NK-92 (cell line): ENCODE results near the gene ABCA13.
"Not testable (repeated sequence)": the region's sequence is repeated elsewhere in the genome, so short reads cannot be mapped to it uniquely, and the experiment has no call there.

Experiments used
- DNase-seq: peaks from one replicate; lab custom pipeline; 2025; ENCODE audit not compliant: unreplicated experiment; lab: John Stamatoyannopoulos, UW

The ABCA13 gene, protein sequence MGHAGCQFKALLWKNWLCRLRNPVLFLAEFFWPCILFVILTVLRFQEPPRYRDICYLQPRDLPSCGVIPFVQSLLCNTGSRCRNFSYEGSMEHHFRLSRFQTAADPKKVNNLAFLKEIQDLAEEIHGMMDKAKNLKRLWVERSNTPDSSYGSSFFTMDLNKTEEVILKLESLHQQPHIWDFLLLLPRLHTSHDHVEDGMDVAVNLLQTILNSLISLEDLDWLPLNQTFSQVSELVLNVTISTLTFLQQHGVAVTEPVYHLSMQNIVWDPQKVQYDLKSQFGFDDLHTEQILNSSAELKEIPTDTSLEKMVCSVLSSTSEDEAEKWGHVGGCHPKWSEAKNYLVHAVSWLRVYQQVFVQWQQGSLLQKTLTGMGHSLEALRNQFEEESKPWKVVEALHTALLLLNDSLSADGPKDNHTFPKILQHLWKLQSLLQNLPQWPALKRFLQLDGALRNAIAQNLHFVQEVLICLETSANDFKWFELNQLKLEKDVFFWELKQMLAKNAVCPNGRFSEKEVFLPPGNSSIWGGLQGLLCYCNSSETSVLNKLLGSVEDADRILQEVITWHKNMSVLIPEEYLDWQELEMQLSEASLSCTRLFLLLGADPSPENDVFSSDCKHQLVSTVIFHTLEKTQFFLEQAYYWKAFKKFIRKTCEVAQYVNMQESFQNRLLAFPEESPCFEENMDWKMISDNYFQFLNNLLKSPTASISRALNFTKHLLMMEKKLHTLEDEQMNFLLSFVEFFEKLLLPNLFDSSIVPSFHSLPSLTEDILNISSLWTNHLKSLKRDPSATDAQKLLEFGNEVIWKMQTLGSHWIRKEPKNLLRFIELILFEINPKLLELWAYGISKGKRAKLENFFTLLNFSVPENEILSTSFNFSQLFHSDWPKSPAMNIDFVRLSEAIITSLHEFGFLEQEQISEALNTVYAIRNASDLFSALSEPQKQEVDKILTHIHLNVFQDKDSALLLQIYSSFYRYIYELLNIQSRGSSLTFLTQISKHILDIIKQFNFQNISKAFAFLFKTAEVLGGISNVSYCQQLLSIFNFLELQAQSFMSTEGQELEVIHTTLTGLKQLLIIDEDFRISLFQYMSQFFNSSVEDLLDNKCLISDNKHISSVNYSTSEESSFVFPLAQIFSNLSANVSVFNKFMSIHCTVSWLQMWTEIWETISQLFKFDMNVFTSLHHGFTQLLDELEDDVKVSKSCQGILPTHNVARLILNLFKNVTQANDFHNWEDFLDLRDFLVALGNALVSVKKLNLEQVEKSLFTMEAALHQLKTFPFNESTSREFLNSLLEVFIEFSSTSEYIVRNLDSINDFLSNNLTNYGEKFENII (N-terminal part only)

DNA sequence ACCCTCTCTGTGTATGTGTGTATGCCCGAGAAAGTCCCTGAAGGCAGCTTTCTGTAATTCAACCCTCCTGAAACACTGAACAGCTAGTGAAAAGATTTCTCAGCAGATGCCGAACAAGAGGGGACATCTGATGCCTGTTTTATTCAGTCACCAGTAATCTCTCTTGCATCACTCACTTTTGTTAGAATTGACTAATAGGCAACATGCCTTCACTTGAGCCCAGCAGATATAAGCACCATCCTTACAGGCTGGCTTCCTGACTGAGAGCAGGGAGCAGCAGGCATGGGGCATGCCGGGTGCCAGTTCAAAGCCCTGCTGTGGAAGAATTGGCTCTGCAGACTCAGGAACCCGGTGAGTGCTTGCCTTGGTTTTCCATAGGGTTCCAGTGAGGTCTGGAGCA is at the start of gene ABCA13:
TSS of gene ABCA13 (plus strand) at position 257 of the 400 bp plus-strand sequence. CDS start at position 283, 26 bp downstream.
- no peak for DNase-seq

GRCh38 chr7:48126037-48126436 is 45.2 kb upstream of the ABCA13 start:
- DNase-seq, result no peak

- no peak for DNase-seq
These were observed 40.6 kb upstream of the ABCA13 start for GRCh38 chr7:48130658-48131108.

DNA sequence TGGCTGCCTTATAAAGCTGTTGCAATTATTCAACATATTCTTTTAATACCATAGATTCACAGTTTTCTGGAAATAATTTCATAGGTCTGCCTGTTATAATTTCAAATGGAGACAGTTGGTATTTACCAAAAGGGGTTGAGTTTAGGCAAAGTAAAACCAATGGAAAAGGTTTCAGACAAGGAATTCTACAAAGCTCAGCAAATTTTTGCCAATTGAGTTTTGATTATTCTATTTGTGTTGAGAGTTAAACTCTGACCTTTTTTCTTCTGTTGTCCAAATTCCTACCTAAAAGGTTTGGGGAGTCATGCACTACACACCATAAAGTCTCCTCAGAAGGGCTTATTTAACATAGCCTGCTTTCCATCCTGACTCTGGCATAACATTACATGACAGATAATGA is 38.5 kb upstream of the ABCA13 start:
- DNase-seq, result no peak

GRCh38 chr7:48139459-48139858 is 31.8 kb upstream of the ABCA13 start:
- no peak for DNase-seq

- DNase-seq, result no peak
These were observed 31.1 kb upstream of the ABCA13 start for GRCh38 chr7:48140001-48140681.

DNA sequence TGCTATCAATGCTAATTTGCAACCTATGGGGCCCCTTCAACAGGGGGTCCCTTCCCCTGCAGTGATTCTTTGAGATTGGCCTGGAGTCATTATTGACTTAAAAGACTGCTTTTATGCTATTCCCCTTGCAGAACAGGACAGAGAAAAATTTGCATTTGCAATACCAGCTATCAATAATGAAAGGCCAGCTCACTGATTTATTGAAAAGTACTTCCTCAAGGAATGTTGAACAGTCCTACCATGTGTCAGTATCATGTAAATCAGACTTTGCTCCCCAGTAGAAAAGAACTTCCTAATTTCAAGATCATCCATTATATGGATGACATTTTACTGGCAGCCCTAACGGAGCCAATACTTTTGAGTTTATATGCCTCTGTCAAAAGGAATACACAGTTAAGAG is 29.7 kb upstream of the ABCA13 start:
- no peak for DNase-seq

DNA sequence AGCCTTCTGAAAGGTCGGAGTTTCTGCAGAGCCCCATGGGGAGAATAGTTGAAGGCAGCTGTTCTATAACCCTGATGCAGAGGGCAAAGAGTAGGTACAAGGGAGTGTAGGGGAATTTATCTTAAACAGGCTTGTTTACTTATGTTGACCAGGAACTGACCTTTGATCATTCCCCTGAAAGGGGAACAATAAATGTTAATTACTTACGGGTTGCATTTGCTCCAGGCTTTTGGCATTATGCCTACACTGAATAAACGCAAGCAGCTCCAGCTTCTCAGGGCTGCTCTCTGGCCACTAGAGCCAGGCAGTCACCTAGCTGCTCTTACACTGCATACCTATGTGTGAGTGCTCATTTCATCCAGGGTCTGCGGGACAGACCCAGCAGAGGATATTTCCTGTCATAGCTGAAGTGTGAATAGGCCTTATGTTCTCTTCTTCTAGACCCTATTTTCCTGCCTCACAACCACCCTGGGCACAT is 26.9 kb upstream of the ABCA13 start:
- no peak for DNase-seq

- no peak for DNase-seq
These were observed 24.1 kb upstream of the ABCA13 start for GRCh38 chr7:48147078-48147591.

DNA sequence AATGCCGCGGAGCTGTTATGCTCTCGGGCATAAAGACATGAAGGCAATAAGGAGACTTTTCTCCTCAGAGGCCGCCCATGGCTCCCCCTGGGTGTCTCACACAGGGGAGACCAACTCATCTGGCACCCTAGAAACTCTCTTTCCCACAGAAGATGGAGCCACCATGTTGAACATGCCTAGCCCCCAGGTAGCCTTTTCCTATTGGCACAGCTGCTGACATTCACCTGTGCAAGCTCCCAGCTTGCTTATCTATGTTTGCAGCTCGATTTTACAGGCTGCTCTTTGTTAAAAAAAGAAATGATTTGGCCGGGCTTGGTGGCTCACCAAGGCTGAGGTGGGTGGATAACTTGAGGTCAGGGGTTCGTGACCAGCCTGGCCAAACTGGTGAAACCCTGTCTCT is 23.6 kb upstream of the ABCA13 start:
- not testable (repeated sequence) for DNase-seq

GRCh38 chr7:48148311-48148710 is 22.9 kb upstream of the ABCA13 start:
- DNase-seq, result no peak

DNA sequence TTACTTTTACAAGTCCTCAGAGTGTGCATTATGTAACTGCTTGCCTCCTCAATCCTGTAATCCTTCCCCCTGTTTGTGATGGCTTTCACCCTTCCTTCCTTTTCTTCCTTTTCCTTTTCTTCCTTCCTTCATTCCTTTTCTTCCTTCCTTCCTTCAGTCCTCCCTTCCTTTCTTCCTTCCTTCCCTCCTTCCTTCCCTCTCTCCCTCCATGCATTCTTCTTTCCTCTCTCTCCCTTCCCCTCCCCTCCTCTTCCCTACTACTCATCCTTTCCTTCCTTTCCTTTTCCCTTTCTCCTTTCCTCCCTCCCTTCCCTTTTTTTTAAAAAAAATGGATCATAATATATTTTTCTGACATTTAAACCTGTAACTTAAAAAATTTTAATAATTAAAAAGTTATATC is 22.2 kb upstream of the ABCA13 start:
- no peak for DNase-seq

GRCh38 chr7:48150086-48150485 is 21.2 kb upstream of the ABCA13 start:
- DNase-seq, result no peak

DNA sequence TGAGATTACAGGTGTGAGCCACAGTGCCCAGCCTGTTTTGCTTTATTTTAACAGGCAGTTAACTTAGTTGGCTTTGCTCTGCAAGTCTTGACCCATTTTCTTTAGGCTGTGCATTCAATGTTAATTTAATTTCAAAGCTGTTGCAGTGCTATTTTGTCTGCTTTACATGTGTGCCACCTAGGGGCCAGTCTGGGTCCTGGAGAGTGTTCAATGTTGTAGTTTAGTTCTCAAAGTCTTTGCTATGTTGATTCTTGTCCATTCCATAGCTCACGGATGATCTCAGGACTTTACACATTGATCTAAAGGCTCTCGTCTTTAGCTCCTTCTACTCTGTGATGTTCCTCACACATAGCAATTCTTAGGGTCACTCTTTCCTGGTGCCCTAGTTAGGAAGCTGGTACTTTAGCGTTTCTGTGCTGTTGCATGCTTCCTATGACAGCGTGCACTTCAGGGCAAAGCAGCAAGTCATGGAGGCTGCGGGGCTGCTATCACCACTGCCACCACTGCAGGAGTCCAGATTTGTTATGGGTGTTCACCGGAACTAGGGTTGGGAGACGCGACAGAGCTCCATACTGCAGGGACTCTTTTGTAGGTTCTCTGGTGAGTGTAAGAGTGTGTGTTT is 16.4 kb upstream of the ABCA13 start:
- no peak for DNase-seq

- no peak for DNase-seq
These were observed 12.9 kb upstream of the ABCA13 start for GRCh38 chr7:48158404-48158803.

DNA sequence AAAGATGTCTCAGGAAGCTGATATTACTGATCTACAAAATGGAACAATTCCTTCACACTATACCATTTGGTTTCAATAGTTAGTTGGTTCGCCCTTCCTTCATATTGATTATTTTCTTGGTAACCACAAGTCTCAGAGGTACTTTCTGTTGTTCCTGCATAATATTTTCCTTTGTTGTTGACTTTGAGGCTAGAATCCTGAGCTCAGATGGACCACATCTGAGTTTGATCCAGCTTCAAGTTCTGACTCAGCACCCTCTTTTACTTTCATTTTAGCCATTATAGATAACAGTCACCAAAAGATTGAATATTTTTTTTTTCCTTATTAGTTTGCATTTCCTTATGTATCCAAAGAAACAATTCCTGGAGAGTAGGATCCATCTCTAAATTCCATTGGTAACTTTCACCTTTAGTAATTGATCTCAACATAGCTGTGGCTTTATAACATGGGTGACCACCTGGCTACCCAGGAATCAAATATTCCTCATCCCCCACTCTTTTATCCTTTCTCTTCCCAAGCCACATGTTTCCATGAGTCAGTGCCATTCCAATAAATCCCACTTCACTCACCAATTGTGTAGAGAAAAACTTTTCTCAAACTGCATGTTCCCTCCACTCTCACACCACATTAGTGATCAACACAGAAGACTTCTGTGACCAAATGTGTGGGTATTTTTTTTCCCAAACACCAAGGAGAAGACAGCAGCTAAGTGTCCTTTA is 9.7 kb upstream of the ABCA13 start:
- DNase-seq, result no peak

GRCh38 chr7:48165157-48165556 is 6.1 kb upstream of the ABCA13 start:
- no peak for DNase-seq

DNA sequence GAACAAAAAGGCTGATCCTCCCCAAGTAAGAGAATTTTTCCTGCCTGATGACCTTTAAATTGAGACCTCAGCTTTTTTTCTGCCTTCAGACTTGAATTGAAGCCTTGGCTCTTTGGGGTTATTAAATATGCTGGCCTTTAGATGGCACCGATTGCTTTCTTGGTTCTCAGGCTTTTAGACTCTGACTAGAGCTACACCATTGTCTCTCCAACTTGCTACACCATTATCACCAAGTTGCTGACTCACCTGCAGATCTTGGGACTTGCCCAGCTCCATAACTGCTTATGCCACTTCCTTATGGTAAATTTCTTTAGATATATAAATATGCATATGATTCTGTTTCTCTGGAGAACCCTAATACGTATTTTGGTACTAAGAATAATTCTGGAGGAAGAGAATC is 3.1 kb upstream of the ABCA13 start:
- no peak for DNase-seq

GRCh38 chr7:48170506-48170905 is 752 bp upstream of the ABCA13 start:
- DNase-seq, result no peak
